GM12878 (cell line): ENCODE measurements around the gene EPOP. TPM values are rescaled to one million over a fixed set of nuclear protein-coding genes. Genes with fewer than 3 reads are reported as not detected.

Experiments
- BACH1 ChIP-seq: fragments of 450-650 bp; IDR thresholded peaks from 2 replicates; pipeline ENCODE4 v1.6.1; 2017; ENCODE audit warnings: mild to moderate bottlenecking, borderline replicate concordance
- CBX5 ChIP-seq: sonication (generic); IDR thresholded peaks from 2 replicates; pipeline ENCODE4 v1.6.1; 2016; ENCODE audit warnings: low read depth, moderate library complexity, mild to moderate bottlenecking, inconsistent platforms
- CREB1 ChIP-seq: IDR thresholded peaks from 2 replicates; pipeline ENCODE4 v1.6.1; 2012; ENCODE audit warnings: low read depth, mild to moderate bottlenecking, inconsistent platforms
- EGR1 ChIP-seq, 2 experiments: IDR thresholded peaks; 1 replicate in 1 of 2; 2 replicates in 1 of 2; pipeline ENCODE4 v1.6.1; 2011 to 2012; ENCODE audit warnings: low read depth in 2 of 2, low read length in 2 of 2, borderline replicate concordance in 1 of 2, mild to moderate bottlenecking in 1 of 2, moderate library complexity in 1 of 2
- HDAC2 ChIP-seq: fragments of 200-600 bp; sonication (generic); IDR thresholded peaks from 2 replicates; pipeline ENCODE4 v1.6.1; 2017
- MEF2B ChIP-seq: fragments of 450-650 bp; IDR thresholded peaks from 2 replicates; pipeline ENCODE4 v1.6.1; 2018; ENCODE audit warnings: mild to moderate bottlenecking, moderate library complexity; ENCODE audit not compliant: partially characterized antibody, poor library complexity, severe bottlenecking
- NFYB ChIP-seq: IDR thresholded peaks from 2 replicates; pipeline ENCODE4 v1.6.1; 2011; ENCODE audit warnings: low read depth, mild to moderate bottlenecking, low read length, improper control_type of control experiment, moderate library complexity; ENCODE audit not compliant: insufficient read depth
- PAX8 ChIP-seq: fragments of 450-650 bp; IDR thresholded peaks from 2 replicates; pipeline ENCODE4 v1.6.1; 2017; ENCODE audit warnings: mild to moderate bottlenecking, moderate library complexity
- RBBP5 ChIP-seq: fragments of 200-600 bp; sonication (generic); conservative IDR thresholded peaks from 2 replicates; pipeline ENCODE4 v1.6.1; 2016
- RUNX3 ChIP-seq: IDR thresholded peaks from 2 replicates; pipeline ENCODE4 v1.6.1; 2012; ENCODE audit warnings: low read length, inconsistent platforms
- YBX1 ChIP-seq: fragments of 450-650 bp; IDR thresholded peaks from 2 replicates; pipeline ENCODE4 v1.6.1; 2016; ENCODE audit warnings: antibody characterized with exemption
- YY1 ChIP-seq: IDR thresholded peaks from 2 replicates; pipeline ENCODE4 v1.6.1; 2011; ENCODE audit warnings: low read depth, mild to moderate bottlenecking, low read length
- ZNF207 ChIP-seq: fragments of 450-650 bp; IDR thresholded peaks from 2 replicates; pipeline ENCODE4 v1.6.1; 2014; ENCODE audit warnings: antibody characterized with exemption, mild to moderate bottlenecking, borderline replicate concordance
- polyA plus RNA-seq, 11 experiments: library from polyadenylated mRNA; depleted of rRNA in 4 of 11; unstranded in 6 of 11; stranded (reverse) in 5 of 11; fragments of >200 nt; fragmentation: Nextera tagmentation in 4 of 11; fragmentation: Illumina TruSeq in 1 of 11; extraction: Ambion mirVana in 4 of 11; extraction: Trizol in 1 of 11; gene quantifications; 1 replicate in 1 of 11; 2 replicates in 10 of 11; pipeline versions ENCODE4 v1.2.1 to v1.2.3, GENCODE V29; 2011 to 2016; ENCODE audit warnings: inconsistent platforms in 2 of 11, missing spikeins in 2 of 11, low read depth in 1 of 11
- total RNA-seq, 4 experiments: library from RNA; depleted of rRNA in 3 of 4; stranded (reverse); fragments of >200 nt in 3 of 4; fragmentation: Illumina TruSeq in 1 of 4; extraction: Trizol in 1 of 4; gene quantifications; 2 replicates each; pipeline versions ENCODE4 v1.2.1 to v1.2.3, GENCODE V29; 2013 to 2021
- TF ChIP-seq, protein P1 (sequence below): IDR thresholded peaks from 2 replicates; pipeline ENCODE4 v1.6.1; 2012; ENCODE audit warnings: improper control_type of control experiment, low read depth, low read length; ENCODE audit not compliant: insufficient replicate concordance
- TF ChIP-seq, protein P2 (sequence below): fragments of 450-650 bp; IDR thresholded peaks from 2 replicates; pipeline ENCODE4 v1.6.1; 2017; ENCODE audit warnings: mild to moderate bottlenecking, moderate library complexity
- TF ChIP-seq, protein P3 (sequence below): IDR thresholded peaks from 2 replicates; pipeline ENCODE4 v1.6.1; 2012; ENCODE audit warnings: low read depth, low read length, improper control_type of control experiment

EPOP gene
- total and polyA plus RNA-seq, 10 of the 15 experiments (the other 5 are each of a cell fraction or from before 2014, with no cell fraction given): 0.53 to 9.0 (median 3.7) TPM

DNA sequence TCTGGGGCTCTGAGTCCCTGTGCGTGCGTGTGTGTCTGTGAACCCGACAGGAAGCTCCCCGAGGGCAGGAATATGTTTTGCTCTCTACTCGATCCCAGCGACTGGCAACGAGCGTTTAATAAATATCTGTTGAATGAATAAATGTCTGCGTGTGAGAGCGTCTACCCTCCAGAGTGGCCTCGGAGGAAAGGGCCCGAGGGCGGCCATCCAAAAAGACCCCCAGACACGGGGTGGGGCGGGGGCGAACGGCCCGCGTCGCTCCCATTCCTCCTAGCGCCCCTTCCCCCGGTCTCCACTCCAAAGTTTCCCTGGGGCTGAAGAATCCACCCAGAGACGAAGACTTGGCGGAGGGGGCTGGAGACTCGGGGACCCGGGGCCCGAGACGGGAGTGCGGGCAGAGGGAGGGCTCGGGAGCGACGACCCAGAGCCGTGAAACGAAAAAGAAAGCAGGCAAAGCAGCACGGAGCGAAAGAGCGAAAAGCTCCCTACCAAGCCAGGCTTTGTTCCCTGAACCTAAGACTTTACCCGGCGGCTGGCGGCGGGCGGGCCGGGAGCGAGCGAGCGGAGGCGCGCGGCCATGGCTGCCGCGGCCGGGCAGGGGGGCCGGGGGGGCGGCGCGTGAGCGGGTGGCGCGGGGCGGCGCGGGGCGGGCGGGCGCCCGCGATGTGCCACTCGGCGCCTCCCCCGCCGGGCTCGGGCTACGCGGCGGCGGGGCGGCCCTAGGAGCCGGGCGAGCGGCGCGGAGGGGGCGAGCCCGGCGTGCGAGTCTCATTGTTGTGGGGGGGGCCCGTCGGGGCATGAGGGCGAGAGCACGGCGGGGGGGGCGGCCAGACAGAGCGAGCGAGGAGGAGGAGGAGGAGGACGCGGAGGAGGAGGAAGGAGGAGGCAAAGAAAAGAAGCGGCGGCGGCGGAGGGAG is 30.1 kb upstream of the EPOP start, which contains the start of gene MLLT6 (continued):
- TF ChIP-seq, protein P1, sequence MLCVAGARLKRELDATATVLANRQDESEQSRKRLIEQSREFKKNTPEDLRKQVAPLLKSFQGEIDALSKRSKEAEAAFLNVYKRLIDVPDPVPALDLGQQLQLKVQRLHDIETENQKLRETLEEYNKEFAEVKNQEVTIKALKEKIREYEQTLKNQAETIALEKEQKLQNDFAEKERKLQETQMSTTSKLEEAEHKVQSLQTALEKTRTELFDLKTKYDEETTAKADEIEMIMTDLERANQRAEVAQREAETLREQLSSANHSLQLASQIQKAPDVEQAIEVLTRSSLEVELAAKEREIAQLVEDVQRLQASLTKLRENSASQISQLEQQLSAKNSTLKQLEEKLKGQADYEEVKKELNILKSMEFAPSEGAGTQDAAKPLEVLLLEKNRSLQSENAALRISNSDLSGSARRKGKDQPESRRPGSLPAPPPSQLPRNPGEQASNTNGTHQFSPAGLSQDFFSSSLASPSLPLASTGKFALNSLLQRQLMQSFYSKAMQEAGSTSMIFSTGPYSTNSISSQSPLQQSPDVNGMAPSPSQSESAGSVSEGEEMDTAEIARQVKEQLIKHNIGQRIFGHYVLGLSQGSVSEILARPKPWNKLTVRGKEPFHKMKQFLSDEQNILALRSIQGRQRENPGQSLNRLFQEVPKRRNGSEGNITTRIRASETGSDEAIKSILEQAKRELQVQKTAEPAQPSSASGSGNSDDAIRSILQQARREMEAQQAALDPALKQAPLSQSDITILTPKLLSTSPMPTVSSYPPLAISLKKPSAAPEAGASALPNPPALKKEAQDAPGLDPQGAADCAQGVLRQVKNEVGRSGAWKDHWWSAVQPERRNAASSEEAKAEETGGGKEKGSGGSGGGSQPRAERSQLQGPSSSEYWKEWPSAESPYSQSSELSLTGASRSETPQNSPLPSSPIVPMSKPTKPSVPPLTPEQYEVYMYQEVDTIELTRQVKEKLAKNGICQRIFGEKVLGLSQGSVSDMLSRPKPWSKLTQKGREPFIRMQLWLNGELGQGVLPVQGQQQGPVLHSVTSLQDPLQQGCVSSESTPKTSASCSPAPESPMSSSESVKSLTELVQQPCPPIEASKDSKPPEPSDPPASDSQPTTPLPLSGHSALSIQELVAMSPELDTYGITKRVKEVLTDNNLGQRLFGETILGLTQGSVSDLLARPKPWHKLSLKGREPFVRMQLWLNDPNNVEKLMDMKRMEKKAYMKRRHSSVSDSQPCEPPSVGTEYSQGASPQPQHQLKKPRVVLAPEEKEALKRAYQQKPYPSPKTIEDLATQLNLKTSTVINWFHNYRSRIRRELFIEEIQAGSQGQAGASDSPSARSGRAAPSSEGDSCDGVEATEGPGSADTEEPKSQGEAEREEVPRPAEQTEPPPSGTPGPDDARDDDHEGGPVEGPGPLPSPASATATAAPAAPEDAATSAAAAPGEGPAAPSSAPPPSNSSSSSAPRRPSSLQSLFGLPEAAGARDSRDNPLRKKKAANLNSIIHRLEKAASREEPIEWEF: no peak
- TF ChIP-seq, protein P2, sequence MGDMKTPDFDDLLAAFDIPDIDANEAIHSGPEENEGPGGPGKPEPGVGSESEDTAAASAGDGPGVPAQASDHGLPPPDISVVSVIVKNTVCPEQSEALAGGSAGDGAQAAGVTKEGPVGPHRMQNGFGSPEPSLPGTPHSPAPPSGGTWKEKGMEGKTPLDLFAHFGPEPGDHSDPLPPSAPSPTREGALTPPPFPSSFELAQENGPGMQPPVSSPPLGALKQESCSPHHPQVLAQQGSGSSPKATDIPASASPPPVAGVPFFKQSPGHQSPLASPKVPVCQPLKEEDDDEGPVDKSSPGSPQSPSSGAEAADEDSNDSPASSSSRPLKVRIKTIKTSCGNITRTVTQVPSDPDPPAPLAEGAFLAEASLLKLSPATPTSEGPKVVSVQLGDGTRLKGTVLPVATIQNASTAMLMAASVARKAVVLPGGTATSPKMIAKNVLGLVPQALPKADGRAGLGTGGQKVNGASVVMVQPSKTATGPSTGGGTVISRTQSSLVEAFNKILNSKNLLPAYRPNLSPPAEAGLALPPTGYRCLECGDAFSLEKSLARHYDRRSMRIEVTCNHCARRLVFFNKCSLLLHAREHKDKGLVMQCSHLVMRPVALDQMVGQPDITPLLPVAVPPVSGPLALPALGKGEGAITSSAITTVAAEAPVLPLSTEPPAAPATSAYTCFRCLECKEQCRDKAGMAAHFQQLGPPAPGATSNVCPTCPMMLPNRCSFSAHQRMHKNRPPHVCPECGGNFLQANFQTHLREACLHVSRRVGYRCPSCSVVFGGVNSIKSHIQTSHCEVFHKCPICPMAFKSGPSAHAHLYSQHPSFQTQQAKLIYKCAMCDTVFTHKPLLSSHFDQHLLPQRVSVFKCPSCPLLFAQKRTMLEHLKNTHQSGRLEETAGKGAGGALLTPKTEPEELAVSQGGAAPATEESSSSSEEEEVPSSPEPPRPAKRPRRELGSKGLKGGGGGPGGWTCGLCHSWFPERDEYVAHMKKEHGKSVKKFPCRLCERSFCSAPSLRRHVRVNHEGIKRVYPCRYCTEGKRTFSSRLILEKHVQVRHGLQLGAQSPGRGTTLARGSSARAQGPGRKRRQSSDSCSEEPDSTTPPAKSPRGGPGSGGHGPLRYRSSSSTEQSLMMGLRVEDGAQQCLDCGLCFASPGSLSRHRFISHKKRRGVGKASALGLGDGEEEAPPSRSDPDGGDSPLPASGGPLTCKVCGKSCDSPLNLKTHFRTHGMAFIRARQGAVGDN: no peak
- TF ChIP-seq ZNF207: no peak
- TF ChIP-seq RBBP5: no peak
- TF ChIP-seq, protein P3, sequence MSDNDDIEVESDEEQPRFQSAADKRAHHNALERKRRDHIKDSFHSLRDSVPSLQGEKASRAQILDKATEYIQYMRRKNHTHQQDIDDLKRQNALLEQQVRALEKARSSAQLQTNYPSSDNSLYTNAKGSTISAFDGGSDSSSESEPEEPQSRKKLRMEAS: no peak
- peak; percentile 92 for TF ChIP-seq YY1
- peak; percentile 10 for TF ChIP-seq MEF2B
- TF ChIP-seq RUNX3: no peak
- no peak for TF ChIP-seq CBX5
- TF ChIP-seq HDAC2: no peak
- TF ChIP-seq EGR1 (IDR thresholded peaks at IDR 0.05; ENCODE audit: borderline replicate concordance in 1 of 2, low read depth in 2 of 2, low read length in 2 of 2): peak in 1 of 2 experiments; percentile 53; a peak in 1 of 3 replicates
- 0 out of 2 replicates have a peak, but pooled peaks have one; percentile 13 for TF ChIP-seq CREB1
- no peak for TF ChIP-seq NFYB
- no peak for TF ChIP-seq PAX8
- no peak for TF ChIP-seq YBX1
- peak; percentile 10 for TF ChIP-seq BACH1
